NAMALWA (cell line): Measurements from ENCODE around the gene TSPAN9.

Experiments used
- DNase-seq: peaks from one replicate; pipeline ENCODE4 v3.0.0-alpha.2; 2015; ENCODE audit warnings: low spot score

TSPAN9 gene

GRCh38 chr12:3141339-3142321 lies 64.5 kb downstream of the TSPAN9 start:
- DNase-seq, result no peak

- DNase-seq, result no peak
Measured at GRCh38 chr12:3142386-3142785, 65.2 kb downstream of the TSPAN9 start.

GRCh38 chr12:3144495-3144894 lies 67.3 kb downstream of the TSPAN9 start:
- no peak for DNase-seq

GRCh38 chr12:3145033-3145432 lies 67.9 kb downstream of the TSPAN9 start:
- DNase-seq, result no peak

GRCh38 chr12:3145546-3146310 lies 68.5 kb downstream of the TSPAN9 start:
- DNase-seq, result no peak

- DNase-seq, result no peak
Measured at GRCh38 chr12:3147260-3147659, 70.1 kb downstream of the TSPAN9 start.

- no peak for DNase-seq
Measured at GRCh38 chr12:3148366-3149000, 71.3 kb downstream of the TSPAN9 start.

GRCh38 chr12:3149515-3150307 lies 72.5 kb downstream of the TSPAN9 start:
- no peak for DNase-seq

GRCh38 chr12:3150308-3150670 lies 73.1 kb downstream of the TSPAN9 start:
- DNase-seq, result no peak

GRCh38 chr12:3150931-3151835 lies 74.0 kb downstream of the TSPAN9 start:
- DNase-seq, result no peak

- no peak for DNase-seq
Measured at GRCh38 chr12:3152011-3152511, 74.9 kb downstream of the TSPAN9 start.

- peak; percentile 21 for DNase-seq
Measured at GRCh38 chr12:3152892-3153291, 75.7 kb downstream of the TSPAN9 start.

GRCh38 chr12:3154006-3154405 lies 76.8 kb downstream of the TSPAN9 start:
- DNase-seq, result no peak

- no peak for DNase-seq
Measured at GRCh38 chr12:3155702-3156370, 78.7 kb downstream of the TSPAN9 start.

GRCh38 chr12:3157581-3158323 lies 80.6 kb downstream of the TSPAN9 start:
- no peak for DNase-seq

- DNase-seq, result no peak
Measured at GRCh38 chr12:3158851-3159465, 81.8 kb downstream of the TSPAN9 start.

GRCh38 chr12:3160081-3160480 lies 82.9 kb downstream of the TSPAN9 start:
- no peak for DNase-seq

GRCh38 chr12:3161861-3162260 lies 84.7 kb downstream of the TSPAN9 start:
- DNase-seq, result no peak
